Right lobe of liver (tissue), 6 donors: ENCODE measurements around the gene EGLN2. TPM values are rescaled to one million over a fixed set of nuclear protein-coding genes. Genes with fewer than 3 reads are reported as not detected.
A peak's percentile ranks its signal among the peaks of the same experiment; 100 is the strongest.

Experiments
- ATAC-seq, 4 donors: fragments of 200-7000 bp; cut with Tn5 transposase; one replicate each; pipeline ENCODE4 v1.9.1; 2020; ENCODE audit warnings: mild to moderate bottlenecking in 4 of 4, moderate library complexity in 4 of 4
- DNase-seq, 3 donors: peaks; one replicate each; pipeline ENCODE4 v3.0.0-alpha.2; 2020
- H3K27ac ChIP-seq, 3 donors: fragments of 200-600 bp; one replicate each; pipeline ENCODE4 v1.8.0; 2022
- H3K27me3 ChIP-seq, 2 donors: fragments of 200-600 bp; one replicate each; pipeline ENCODE4 v1.8.0; 2022
- H3K36me3 ChIP-seq, 4 donors: fragments of 200-600 bp; sonication (generic) in 1 of 4; one replicate each; pipeline versions ENCODE4 v1.5.1 to v1.8.0; 2017 to 2022; ENCODE audit warnings: control low read depth in 1 of 4
- H3K4me1 ChIP-seq, 4 donors: fragments of 200-600 bp; sonication (generic) in 1 of 4; one replicate each; pipeline versions ENCODE4 v1.5.1 to v1.8.0; 2017 to 2022; ENCODE audit warnings: control low read depth in 1 of 4
- H3K4me3 ChIP-seq, 3 donors: fragments of 200-600 bp; one replicate each; pipeline ENCODE4 v1.8.0; 2022
- H3K9me3 ChIP-seq, 4 donors: fragments of 200-600 bp; sonication (generic) in 1 of 4; one replicate each; pipeline versions ENCODE4 v1.5.1 to v1.8.0; 2017 to 2022; ENCODE audit warnings: control low read depth in 1 of 4
- CTCF ChIP-seq, 4 donors: fragments of 200-600 bp in 3 of 4; fragments of 450-650 bp in 1 of 4; IDR thresholded peaks; one replicate each; pipeline versions ENCODE4 v1.5.1 to v1.8.0; 2016 to 2022; ENCODE audit warnings: antibody characterized with exemption in 4 of 4, mild to moderate bottlenecking in 2 of 4
- POLR2A ChIP-seq: fragments of 450-650 bp; IDR thresholded peaks from one replicate; pipeline ENCODE4 v1.6.1; 2017; ENCODE audit warnings: antibody characterized with exemption, mild to moderate bottlenecking
- WGBS: methylation state at CpG from one replicate; pipeline ENCODE4 v1.1.6; 2018; ENCODE audit warnings: low coverage, low lambda C conversion rate; ENCODE audit not compliant: insufficient coverage; ENCODE audit errors: missing lambda C conversion rate; 5-methylcytosine and 5-hydroxymethylcytosine counted together
- intact Hi-C, 2 donors: fragments of 100-400 bp; cut with DNase I; formaldehyde crosslinking; loops; one replicate each; pipeline versions ENCODE4 v1.11.2 to v1.14.1; 2022
- total RNA-seq, 6 experiments: library from RNA; depleted of rRNA in 2 of 6; stranded (reverse); fragments of >200 nt in 2 of 6; fragmentation: NEBNext Ultra II Directional in 3 of 6; extraction: Animal tissue kit (Norgen Biotek cat#: 25700) in 3 of 6; gene quantifications; one replicate each; pipeline versions ENCODE4 v1.1.0 to v1.2.4, GENCODE V29; 2016 to 2023
- donor health status: DM: no; HTN: yes; CAD: no.
- donor health status: DM: no; HTN: no; CAD: no.
- donor health status: DM: no; HTN: no; CAD: no.
- donor health status: DM: no; HTN: yes; CAD: no.
- donor health status: DM: no; HTN: yes; CAD: no.

EGLN2 gene
- total RNA-seq, 6 experiments from 2014 or later = 34.5 to 47.0 (median 37.4) TPM

GRCh38 chr19:40802300-40803169 is 3.5 kb downstream of the EGLN2 start:
- peak overlapping the region in 1 of 3 donors; percentile 16 for H3K4me3 ChIP-seq
- no peaks in the 10 kb centered on the region for H3K9me3 ChIP-seq
- DNase-seq (peak in 1 of 3 donors; percentile 67), ATAC-seq (no peak)
- TF ChIP-seq POLR2A = no peak
- no peak for TF ChIP-seq CTCF (IDR thresholded peaks at IDR 0.05)
- peaks cover 0 to 15% (median 0%) of the 10 kb centered on the region in 4 donors for H3K36me3 ChIP-seq
- H3K27me3 ChIP-seq = no peaks in the 10 kb centered on the region
- peak overlapping the region; percentile 24 to 71 (median 35) for H3K27ac ChIP-seq
- H3K4me1 ChIP-seq = peaks cover 0 to 62% (median 25%) of the 10 kb centered on the region in 4 donors
- 19% methylated on average over 4 of the region's 11 CpGs for WGBS
- intact Hi-C loops = loop anchor here in 1 of 2 donors (10.0 kb wide), 1 partner anchor 138 kb away; no protein-coding TSS in a partner anchor

- WGBS = 0% methylated on average over 1 of the region's 9 CpGs
- intact Hi-C loops = loop anchor here in 1 of 2 donors (10.0 kb wide), 1 partner anchor 139 kb away; no protein-coding TSS in a partner anchor
- Histone ChIP-seq H3K4me3 (no peak overlapping the region), H3K27ac (peak overlapping the region; percentile 35 to 71 (median 58)), H3K27me3 (no peaks in the 10 kb centered on the region), H3K36me3 (peaks cover 0 to 23% (median 5%) of the 10 kb centered on the region in 4 donors), H3K4me1 (peaks cover 0 to 62% (median 22%) of the 10 kb centered on the region in 4 donors), H3K9me3 (no peaks in the 10 kb centered on the region)
- ATAC-seq = no peak
- TF ChIP-seq POLR2A = no peak
- no peak for TF ChIP-seq CTCF (IDR thresholded peaks at IDR 0.05)
- no peak for DNase-seq
These were observed 4.3 kb downstream of the EGLN2 start for GRCh38 chr19:40803170-40803856.

GRCh38 chr19:40803857-40804782 is 5.1 kb downstream of the EGLN2 start:
- DNase-seq = peak in 1 of 3 donors; percentile 70

More at GRCh38 chr19:40803857-40804782, 5.1 kb downstream of the EGLN2 start:
- peak; percentile 0 to 34 (median 6) for ATAC-seq
- TF ChIP-seq CTCF (IDR thresholded peaks at IDR 0.05) (no peak), POLR2A (no peak)
- 33% methylated on average over 5 of the region's 6 CpGs for WGBS
- Histone ChIP-seq H3K36me3 (peaks cover 0 to 30% (median 9%) of the 10 kb centered on the region in 4 donors), H3K4me3 (no peak overlapping the region), H3K4me1 (peaks cover 0 to 62% (median 22%) of the 10 kb centered on the region in 4 donors), H3K27me3 (no peaks in the 10 kb centered on the region), H3K9me3 (no peaks in the 10 kb centered on the region), H3K27ac (peak overlapping the region; percentile 35 to 71 (median 58))
- intact Hi-C loops = loop anchor here in 1 of 2 donors (10.0 kb wide), 1 partner anchor 139 kb away; no protein-coding TSS in a partner anchor
